NCI-H1436 treated with DMSO at 0.1 percent for 48 hours (cell line): Measurements from ENCODE around the gene CORT.
A peak's percentile ranks its signal among the peaks of the same experiment; 100 is the strongest.

Experiments used
- DNase-seq: peaks from one replicate; lab custom pipeline; 2025; lab: John Stamatoyannopoulos, UW

CORT gene

DNA sequence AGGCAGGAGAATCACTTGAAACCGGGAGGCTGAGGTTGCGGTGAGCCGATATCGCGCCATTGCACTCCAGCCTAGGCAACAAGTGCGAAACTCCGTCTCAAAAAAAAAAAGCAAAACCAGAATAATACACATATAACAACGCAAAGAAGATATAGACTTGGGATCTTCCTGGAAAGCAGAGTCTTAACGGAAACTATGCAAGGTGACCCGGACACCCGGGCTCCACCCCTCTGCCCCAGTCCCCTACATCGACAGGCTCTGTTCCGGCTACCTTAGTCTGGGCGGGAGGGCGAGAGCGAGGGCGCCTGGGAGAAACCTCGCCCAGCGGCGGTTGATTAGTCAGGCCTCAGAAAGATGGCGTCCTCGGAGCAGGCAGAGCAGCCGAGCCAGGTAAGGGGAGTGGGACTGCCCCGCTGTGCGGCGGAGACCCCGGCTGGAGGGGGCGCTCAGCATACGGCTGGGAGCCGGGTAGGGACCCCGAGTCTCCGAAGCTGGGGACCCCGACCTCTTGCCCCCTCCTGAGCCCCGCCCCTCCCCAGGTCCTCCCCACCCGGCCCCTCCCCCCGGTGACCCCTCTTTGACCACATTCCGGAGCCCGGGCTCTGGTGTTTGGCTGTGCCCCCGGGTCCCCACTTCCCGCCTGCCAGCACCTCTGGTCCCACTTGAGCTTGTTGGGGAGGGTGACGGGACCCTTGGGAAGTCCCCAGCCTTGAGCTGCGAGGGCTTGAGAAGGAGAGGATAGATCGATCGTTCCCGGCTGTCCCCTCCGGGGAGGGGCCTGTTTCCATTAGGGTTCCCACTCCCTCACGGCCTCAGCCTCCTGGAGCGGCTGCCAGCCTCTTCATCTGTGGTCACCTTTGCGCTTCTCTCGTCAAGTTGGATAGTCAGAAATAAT, 25.0 kb downstream of the CORT start, which contains the start of gene PEX14:
Gene PEX14 (plus strand): TSS at position 338 of the 895 bp plus-strand sequence. CDS start 17 bp downstream, at position 355.
- peak; percentile 18 for DNase-seq

GRCh38 chr1:10475510-10475909, 25.7 kb downstream of the CORT start:
- no peak for DNase-seq

- DNase-seq: no peak
Observed at GRCh38 chr1:10479296-10479695, 29.5 kb downstream of the CORT start.

DNA sequence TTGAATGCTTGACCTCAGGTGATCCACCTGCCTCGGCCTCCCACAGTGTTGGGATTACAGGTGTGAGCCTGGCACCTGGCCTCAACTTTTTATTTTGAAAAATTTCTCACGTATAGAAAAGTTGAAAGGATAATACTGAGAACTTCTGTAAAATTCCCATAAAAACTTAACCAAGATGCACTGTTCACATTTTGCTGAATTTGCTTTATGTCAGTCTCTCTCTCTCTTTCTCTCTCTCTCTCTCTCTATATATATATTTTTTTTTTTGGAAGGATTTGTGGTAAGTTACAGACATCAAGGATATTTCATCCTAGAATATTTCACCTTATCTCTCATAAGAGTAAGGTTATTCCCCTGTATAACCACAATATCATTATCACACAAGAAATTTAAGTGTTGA, 30.8 kb downstream of the CORT start:
- no peak for DNase-seq

DNA sequence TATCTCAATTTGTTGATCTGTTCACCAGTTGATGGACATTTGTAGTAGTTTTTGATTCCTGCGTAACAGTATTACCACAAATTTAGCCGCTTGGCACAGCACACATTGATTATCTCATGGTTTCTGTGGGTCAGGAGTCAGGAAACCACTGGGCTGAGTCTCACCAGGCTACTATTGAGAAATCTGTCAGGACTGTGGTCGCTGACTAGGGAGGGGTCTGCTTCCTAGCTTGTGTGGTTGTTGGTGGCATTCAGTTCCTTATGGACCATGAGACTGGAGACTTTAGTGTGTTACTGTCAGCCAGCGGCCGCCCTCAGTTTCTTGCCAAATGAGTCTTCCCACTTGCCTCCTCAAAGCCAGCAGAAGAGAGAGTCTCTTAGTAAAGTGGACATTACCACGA, 34.7 kb downstream of the CORT start:
- DNase-seq: no peak

DNA sequence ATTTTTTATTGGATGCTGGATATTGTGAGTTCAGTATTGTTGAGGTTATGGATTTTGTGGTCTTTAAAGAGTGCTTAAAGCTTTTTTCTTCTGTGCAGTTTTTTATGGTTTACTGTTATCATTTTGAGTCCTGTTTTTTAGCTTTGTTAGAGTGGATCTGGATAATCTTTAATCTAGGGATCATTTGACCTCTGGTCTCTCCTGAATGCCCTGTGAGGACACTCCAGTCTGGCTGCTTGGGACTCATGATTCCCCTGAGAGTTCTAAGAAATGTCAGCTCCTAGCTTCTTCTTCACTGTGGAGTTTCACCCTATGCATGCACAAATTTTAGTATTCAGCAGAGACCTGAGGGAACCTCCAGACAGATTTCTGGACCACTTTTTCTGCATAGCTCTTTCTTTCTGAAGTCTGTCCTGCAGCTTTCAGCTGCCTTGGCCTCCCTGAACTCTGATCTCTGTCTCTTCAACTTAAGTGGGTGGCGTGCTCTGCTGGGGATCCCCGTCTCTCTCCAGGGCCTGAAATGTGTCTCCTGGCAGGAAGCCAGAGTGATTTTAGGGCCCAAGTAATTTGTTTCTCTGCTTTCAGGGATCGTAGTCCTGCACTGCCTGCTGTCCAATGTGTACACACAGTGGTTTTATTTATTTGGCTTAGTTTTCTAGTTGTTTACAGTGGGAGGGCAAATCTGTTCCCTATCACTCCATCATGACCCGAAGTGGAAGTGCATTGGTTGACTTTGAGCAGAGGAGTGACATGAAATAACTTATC, 39.6 kb downstream of the CORT start:
- no peak for DNase-seq

- no peak for DNase-seq
Observed at GRCh38 chr1:10490286-10490970, 40.6 kb downstream of the CORT start.

DNA sequence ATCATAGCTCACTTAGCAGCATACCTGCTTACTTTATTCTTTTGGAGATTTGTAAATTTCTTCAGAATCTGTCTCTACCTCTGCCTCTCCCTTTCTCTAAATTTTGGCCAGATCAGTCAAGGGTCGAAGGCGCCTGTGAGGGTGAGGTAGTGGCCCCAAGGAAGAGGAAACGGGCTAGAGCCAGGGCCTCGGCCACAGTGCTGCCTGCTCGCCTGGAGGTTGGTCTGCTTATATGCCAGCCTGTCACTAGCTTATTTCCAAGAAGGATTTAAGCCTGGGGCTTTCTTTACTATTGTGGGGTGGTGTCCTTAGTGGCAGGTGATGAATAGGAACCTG, 44.6 kb downstream of the CORT start:
- DNase-seq: no peak

DNA sequence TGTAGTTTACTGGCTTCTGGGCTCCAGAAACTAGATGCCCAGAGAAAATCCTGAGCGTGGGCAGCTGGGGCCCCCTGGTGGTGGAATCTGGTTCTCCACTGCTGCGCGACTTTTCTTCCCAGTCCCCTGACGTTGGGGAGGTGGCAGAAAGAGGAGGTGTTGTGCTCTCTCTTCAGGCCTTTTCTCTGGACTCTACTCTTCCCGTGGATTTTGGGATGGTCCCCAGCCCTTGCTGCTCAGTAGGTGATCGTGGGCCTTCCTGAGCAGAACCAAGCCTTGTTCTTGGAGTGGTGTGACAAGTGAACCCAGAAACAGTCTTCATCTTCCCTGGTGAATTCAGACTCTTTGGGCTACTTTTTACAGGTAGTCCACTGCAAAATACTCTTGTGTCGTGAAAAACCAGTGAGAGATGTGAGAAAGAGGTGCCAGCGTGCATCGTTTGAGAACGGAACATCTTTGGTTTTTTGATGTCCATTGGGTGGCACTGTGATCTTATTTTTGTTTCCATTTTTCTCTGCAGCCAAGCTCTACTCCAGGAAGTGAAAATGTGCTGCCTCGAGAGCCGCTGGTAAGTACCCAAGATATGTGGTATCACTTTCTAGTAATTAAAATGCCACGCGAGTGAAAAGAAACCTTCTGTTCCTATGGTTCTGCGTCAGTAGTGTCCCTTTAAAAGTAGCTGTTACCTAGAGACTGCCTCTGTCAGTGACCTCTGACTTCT, 45.1 kb downstream of the CORT start:
- peak; percentile 23 for DNase-seq

DNA sequence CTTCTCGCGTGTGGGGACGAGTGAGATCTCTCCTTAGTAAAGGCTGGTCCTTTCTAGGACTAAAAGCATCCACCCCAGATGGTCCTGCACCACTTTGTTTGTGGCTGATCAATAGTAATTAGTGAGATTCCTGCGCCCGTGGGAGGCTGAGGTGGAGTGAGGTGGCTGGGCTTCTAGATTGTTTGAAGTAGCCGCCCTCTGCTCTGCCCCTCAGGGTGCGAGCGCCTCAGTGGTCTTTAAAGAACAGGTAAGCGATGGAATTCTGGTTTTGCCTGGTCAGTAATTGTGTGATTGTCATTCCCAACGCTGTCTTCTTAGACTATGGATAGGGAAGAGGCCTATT, 45.6 kb downstream of the CORT start:
- no peak for DNase-seq

- no peak for DNase-seq
Observed at GRCh38 chr1:10495952-10496351, 46.1 kb downstream of the CORT start.

- no peak for DNase-seq
Observed at GRCh38 chr1:10497109-10497508, 47.3 kb downstream of the CORT start.

GRCh38 chr1:10498231-10498630, 48.4 kb downstream of the CORT start:
- no peak for DNase-seq
